ENCODE measurements around the gene CFC1B. TPM values are rescaled to one million over a fixed set of nuclear protein-coding genes. Genes with fewer than 3 reads are reported as not detected.
"Not testable (repeated sequence)": the region's sequence is repeated elsewhere in the genome, so short reads cannot be mapped to it uniquely, and the experiment has no call there.

The CFC1B gene
- not detected for total RNA-seq

- not testable (repeated sequence) for DNase-seq
Observed at GRCh38 chr2:130520992-130521391, at the start of gene CFC1B. TSS of gene CFC1B (plus strand) at chr2:130521222. CDS start at chr2:130521485, 263 bp downstream.

- DNase-seq, result not testable (repeated sequence)
Observed at GRCh38 chr2:130491073-130491472, 29.9 kb upstream of the CFC1B start.

- not testable (repeated sequence) for DNase-seq
Observed at GRCh38 chr2:130509228-130509627, 11.8 kb upstream of the CFC1B start, which contains the start of gene POTEI. TSS of gene POTEI (minus strand) at chr2:130509328. CDS start at chr2:130509235, 93 bp downstream.

GRCh38 chr2:130510807-130511746, 9.9 kb upstream of the CFC1B start:
- DNase-seq, result not testable (repeated sequence)

- DNase-seq, result not testable (repeated sequence)
Observed at GRCh38 chr2:130511747-130512451, 9.1 kb upstream of the CFC1B start.

DNA sequence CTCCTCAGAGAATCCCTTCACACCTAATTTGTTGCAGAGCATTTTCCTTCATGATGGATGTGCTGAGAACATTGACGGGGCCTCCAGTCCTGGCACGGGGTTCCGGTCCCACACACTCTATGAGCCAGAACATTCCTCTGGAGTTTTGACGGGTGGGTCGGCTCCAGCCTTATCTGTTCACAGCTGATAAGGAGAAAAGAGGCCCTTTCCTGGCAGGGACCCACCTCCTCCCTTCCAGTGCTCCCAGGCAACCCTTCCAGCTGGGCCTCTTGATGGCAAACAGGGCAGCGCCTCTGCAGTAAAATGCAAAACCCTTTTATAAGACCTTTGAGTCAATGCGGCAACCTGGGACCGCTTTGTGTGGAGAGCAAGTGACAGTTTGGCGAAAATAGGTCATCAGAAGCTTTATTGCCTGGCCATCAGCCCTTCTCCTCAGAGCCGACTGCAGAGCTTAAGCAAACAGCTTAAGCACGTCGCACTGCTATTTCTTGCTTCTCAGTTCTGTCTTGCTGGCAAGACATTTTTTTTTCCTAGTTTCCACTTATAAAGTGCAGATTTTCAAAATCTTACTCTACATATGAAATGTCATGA, 2.4 kb upstream of the CFC1B start:
- DNase-seq, result not testable (repeated sequence)

DNA sequence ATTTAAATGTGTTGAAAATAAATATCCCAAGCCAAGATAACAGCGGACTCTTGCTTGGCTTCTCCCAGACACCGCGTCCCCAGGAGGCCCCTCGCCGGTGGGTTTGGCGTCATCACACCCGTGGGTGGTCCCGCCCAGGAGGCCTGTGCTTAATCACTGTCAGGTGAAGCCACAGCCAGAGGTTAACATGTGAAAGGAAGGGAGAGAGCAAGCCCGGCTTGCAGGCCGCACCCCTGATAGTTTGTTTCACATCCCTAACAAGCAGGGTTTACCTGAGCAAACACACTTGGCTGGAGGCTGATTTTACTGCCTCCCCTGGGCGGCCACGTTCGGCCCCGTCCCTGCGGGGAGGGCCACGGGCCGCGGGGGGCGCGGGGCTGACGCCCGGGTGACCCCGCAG, 1.4 kb downstream of the CFC1B start:
- DNase-seq, result not testable (repeated sequence)

GRCh38 chr2:130527365-130527967, 6.4 kb downstream of the CFC1B start:
- not testable (repeated sequence) for DNase-seq

GRCh38 chr2:130529545-130529944, 8.5 kb downstream of the CFC1B start:
- DNase-seq, result not testable (repeated sequence)

DNA sequence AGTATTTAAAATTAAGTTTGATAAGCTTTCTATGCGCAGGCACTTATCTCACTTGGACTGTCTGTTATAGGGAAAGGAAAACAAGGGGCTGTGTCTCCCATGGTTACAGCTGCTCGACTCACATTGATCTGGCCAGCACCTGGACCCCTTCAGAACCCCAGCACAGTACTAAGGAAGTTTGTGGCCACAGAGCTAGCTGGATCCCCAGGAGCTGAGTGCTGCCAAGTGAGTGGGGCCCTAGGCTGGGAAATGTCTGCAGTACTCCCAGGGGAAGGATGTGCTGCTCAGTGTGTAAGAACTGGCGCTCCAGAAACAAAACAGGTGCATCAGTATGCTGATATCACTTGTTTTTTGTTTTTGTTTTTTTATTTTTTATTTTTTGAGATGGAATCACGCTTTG, 9.2 kb downstream of the CFC1B start:
- not testable (repeated sequence) for DNase-seq

DNA sequence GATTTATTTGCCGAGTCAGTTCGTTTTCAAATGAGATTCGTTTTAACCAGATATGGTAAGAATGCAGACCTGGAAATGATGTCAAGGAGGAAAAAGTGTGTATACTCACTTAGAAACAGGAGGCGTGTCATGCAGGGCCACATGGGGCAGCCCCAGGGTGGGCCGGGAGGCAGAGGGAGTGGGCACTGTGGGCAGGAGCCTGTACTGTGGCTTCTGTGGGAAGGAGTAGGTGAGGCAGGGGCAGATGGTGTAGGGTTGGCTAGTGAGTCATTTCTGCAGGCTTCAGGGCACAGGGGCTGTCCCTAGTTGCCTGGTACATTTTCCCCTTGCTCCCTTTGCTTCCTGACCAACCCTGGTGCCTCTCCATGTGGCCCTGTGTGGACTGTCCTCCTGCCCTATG, 10.2 kb downstream of the CFC1B start:
- DNase-seq, result not testable (repeated sequence)

DNA sequence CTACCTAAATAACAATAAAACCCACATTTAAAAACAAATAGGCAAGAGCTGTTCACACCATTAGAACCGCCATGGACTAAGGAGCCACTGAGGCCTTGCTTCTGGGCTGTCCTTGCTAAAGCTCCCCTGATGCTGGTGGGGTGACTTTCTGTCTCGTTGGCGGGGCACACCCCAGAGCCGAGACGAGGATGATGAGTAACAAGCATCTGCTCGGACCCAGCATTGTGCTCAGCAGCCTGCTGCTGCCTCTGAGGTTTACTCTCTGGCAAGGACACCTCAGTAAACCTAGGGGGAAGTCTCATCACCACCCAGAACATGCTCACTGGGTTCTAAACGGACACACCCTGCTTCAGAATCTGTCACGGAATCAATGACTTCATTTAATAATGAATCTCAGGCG, 10.7 kb downstream of the CFC1B start:
- not testable (repeated sequence) for DNase-seq

DNA sequence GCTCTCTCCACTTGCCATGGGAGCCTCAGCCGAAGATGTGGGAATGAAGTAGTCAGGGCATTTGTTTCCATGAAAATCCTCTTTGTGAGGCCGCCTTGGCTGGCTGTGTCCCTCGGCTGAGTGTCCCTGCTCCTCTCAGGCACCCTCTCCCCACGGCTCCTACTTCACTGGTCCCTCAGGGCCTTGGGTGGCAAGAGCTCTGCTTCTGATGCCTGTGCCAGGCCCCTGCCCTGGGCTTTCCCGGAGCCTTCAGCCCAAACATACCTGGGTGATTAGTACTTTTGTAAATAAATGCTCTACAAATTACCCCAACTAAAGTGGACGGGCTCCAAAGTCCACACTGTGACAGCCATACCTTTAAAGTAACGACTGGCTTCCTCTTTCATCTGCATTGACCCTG, 15.6 kb downstream of the CFC1B start:
- DNase-seq, result not testable (repeated sequence)

GRCh38 chr2:130538271-130538670, 17.2 kb downstream of the CFC1B start:
- DNase-seq, result not testable (repeated sequence)

DNA sequence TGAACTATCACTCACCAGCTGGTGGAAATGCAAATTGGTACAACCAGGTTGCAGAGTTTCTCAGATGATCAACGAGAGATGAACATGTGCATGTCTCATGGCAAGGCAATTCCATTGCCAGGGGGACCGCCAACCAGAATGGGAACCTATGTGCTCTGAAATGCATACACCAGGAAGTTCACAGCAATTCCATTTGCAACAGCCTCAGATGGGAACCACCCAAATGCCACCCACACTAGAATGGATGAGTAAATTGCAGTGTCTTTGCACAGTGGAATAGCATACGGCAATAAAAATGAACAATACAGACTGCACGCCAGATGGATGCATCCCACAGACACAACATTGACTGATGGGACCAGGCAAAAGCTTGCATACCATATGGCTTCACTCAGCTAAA, 21.8 kb downstream of the CFC1B start:
- not testable (repeated sequence) for DNase-seq

- DNase-seq, result not testable (repeated sequence)
Observed at GRCh38 chr2:130543785-130544528, 22.9 kb downstream of the CFC1B start.

GRCh38 chr2:130544978-130545377, 24.0 kb downstream of the CFC1B start:
- not testable (repeated sequence) for DNase-seq

DNA sequence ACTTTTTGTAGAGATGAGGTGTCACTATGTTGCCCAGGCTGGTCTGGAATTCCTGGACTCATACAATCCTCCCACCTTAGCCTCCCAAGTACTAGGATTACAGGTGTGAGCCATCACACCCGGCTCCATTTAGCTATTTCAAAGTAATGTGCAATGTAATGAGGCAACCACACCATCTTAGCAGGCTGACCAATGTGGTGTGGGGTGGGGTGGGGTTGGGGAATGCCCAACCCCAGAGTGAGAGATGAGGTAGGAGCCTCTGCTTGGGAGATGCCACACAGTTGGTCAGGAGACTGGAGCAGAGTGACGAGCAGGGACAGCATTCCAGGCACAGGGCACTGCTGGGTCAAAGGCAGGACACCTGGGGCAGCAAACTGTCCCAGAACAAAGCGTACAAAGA, 27.4 kb downstream of the CFC1B start:
- not testable (repeated sequence) for DNase-seq

DNA sequence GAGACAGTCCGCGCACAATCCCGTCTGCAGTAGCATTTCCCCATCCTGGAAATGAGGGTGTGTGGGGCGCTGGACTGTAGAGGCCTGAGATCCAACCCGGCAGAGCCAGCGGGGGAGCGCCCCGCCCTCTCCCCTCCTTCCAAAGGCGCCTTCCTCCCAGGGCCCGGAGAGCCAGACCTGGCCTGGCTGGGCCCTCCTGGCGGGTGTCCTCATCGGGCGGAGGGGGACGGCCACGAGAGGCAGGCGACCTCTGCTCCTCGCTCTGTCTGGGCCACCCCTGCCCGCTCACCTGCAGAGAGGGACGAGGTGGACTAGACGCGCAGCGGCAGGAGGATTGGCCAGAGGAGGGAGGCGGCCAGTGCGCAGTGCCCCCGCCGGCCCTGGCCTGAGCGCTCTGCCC, 28.5 kb downstream of the CFC1B start:
- not testable (repeated sequence) for DNase-seq

- DNase-seq, result not testable (repeated sequence)
Observed at GRCh38 chr2:130554178-130554577, 33.2 kb downstream of the CFC1B start.

GRCh38 chr2:130556441-130556840, 35.4 kb downstream of the CFC1B start:
- not testable (repeated sequence) for DNase-seq

Data from tongue (tissue), 2 donors.